Parathyroid adenoma (tissue), 2 donors: ENCODE results near the gene PMPCB.

ENCODE experiments used
- H2AFZ ChIP-seq: fragments of 300-600 bp; sonication (generic); one replicate; pipeline ENCODE4 v1.7.0; 2017; ENCODE audit warnings: antibody characterized with exemption, mild to moderate bottlenecking
- H3K27ac ChIP-seq: fragments of 300-600 bp; sonication (generic); one replicate; pipeline ENCODE4 v1.7.0; 2017
- H3K27me3 ChIP-seq: fragments of 300-600 bp; sonication (generic); one replicate; pipeline ENCODE4 v1.7.0; 2017; ENCODE audit warnings: low read length; ENCODE audit not compliant: control insufficient read depth, insufficient read depth
- H3K36me3 ChIP-seq: fragments of 300-600 bp; sonication (generic); one replicate; pipeline ENCODE4 v1.7.0; 2017; ENCODE audit warnings: low read length; ENCODE audit not compliant: control insufficient read depth, insufficient read depth
- H3K4me1 ChIP-seq: fragments of 300-600 bp; sonication (generic); one replicate; pipeline ENCODE4 v1.7.0; 2017; ENCODE audit warnings: control low read depth
- H3K4me2 ChIP-seq: fragments of 300-600 bp; sonication (generic); one replicate; pipeline ENCODE4 v1.7.0; 2017; ENCODE audit warnings: low read length
- H3K4me3 ChIP-seq: fragments of 300-600 bp; sonication (generic); one replicate; pipeline ENCODE4 v1.7.0; 2017; ENCODE audit warnings: low read depth, low read length
- H3K79me2 ChIP-seq: fragments of 300-600 bp; sonication (generic); one replicate; pipeline ENCODE4 v1.7.0; 2017; ENCODE audit warnings: control low read depth
- H3K9ac ChIP-seq: fragments of 300-600 bp; sonication (generic); one replicate; pipeline ENCODE4 v1.7.0; 2017; ENCODE audit warnings: mild to moderate bottlenecking
- H3K9me3 ChIP-seq: fragments of 300-600 bp; sonication (generic); one replicate; pipeline ENCODE4 v1.7.0; 2017; ENCODE audit warnings: low read length; ENCODE audit not compliant: control insufficient read depth
- TF ChIP-seq, protein P1 (sequence below): fragments of 300-600 bp; sonication (generic); IDR thresholded peaks from one replicate; pipeline ENCODE4 v1.7.0; 2017; ENCODE audit warnings: antibody characterized with exemption, mild to moderate bottlenecking
- donor health status: primary hyperparathyroidism.

Gene PMPCB

DNA sequence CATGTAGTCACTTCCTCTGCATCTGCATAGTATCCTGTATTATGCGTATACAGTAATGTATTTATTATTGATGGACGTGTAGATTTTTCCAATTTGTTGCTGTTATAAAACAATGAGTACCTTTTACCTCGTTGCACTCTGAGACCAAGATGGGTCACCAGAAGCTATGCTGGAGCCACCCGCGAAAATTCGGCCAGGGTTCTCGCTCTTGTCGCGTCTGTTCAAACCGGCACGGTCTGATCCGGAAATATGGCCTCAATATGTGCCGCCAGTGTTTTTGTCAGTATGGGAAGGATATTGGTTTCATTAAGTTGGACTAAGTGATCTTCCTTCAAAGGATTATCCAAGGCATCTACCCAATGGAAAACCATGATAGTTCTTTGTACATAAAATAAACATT lies 51.2 kb downstream of the PMPCB start:
- Histone ChIP-seq H3K27me3 (no peaks in the 10 kb centered on the region), H3K36me3 (no peaks in the 10 kb centered on the region), H3K4me1 (peaks cover 3% of the 10 kb centered on the region), H3K9me3 (no peaks in the 10 kb centered on the region), H3K4me3 (peak overlapping the region; percentile 76), H3K4me2 (peak overlapping the region; percentile 79), H3K9ac (no peak overlapping the region), H3K79me2 (peaks cover 63% of the 10 kb centered on the region), H2AFZ (no peak overlapping the region), H3K27ac (no peak overlapping the region)
- TF ChIP-seq, protein P1, sequence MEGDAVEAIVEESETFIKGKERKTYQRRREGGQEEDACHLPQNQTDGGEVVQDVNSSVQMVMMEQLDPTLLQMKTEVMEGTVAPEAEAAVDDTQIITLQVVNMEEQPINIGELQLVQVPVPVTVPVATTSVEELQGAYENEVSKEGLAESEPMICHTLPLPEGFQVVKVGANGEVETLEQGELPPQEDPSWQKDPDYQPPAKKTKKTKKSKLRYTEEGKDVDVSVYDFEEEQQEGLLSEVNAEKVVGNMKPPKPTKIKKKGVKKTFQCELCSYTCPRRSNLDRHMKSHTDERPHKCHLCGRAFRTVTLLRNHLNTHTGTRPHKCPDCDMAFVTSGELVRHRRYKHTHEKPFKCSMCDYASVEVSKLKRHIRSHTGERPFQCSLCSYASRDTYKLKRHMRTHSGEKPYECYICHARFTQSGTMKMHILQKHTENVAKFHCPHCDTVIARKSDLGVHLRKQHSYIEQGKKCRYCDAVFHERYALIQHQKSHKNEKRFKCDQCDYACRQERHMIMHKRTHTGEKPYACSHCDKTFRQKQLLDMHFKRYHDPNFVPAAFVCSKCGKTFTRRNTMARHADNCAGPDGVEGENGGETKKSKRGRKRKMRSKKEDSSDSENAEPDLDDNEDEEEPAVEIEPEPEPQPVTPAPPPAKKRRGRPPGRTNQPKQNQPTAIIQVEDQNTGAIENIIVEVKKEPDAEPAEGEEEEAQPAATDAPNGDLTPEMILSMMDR: no peak

DNA sequence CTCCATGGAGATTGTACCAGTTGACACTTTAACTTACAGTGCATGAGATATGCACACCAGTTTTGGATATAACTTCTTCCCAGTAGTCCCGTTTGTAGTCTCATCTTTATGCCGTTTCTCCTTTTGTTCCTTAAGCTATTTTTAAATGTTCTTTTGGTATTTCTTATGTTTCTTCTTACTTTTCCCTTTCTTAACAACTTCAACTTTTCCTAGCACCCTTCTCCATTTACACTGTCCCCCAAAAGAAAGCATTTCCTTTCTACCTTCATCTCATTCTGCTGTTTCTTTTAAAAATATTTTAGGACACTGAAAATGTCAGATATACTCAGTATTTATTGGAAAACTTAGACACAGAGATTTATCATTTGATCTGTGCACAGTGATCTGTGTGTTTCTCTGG lies 51.7 kb downstream of the PMPCB start:
- Histone ChIP-seq H3K36me3 (no peaks in the 10 kb centered on the region), H2AFZ (no peak overlapping the region), H3K4me2 (peak overlapping the region; percentile 79), H3K4me1 (no peaks in the 10 kb centered on the region), H3K9me3 (no peaks in the 10 kb centered on the region), H3K79me2 (peaks cover 59% of the 10 kb centered on the region), H3K4me3 (peak overlapping the region; percentile 76), H3K9ac (no peak overlapping the region), H3K27ac (no peak overlapping the region), H3K27me3 (no peaks in the 10 kb centered on the region)
- TF ChIP-seq, protein P1: no peak

DNA sequence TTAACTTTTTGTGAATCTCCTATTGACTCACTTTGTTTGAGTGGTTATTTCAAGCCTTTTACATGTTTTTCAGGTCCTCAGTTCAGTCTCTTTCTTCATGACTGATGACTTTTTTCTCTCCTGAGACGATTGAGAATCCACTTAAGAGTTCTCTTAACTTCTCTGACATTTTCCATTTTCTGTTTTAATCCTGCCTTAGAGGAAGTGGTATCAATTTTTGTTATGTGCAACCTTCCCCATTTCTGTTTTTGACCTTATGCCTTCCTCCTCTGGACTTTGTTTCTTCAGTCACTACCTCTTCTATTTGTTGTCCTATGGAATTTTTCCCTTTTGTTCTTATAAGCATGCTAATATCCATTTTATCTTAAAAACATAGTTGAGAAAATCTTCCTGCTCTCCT lies 52.6 kb downstream of the PMPCB start:
- no peaks in the 10 kb centered on the region for H3K9me3 ChIP-seq
- no peaks in the 10 kb centered on the region for H3K27me3 ChIP-seq
- no peak overlapping the region for H3K9ac ChIP-seq
- H3K4me2 ChIP-seq: no peak overlapping the region
- TF ChIP-seq, protein P1: no peak
- no peak overlapping the region for H3K27ac ChIP-seq
- H3K79me2 ChIP-seq: peaks cover 55% of the 10 kb centered on the region
- H3K36me3 ChIP-seq: no peaks in the 10 kb centered on the region
- no peak overlapping the region for H3K4me3 ChIP-seq
- H3K4me1 ChIP-seq: no peaks in the 10 kb centered on the region
- no peak overlapping the region for H2AFZ ChIP-seq
